K562 (cell line): ENCODE results near the gene FKBP2. TPM values are rescaled to one million over a fixed set of nuclear protein-coding genes. Genes with fewer than 3 reads are reported as not detected.

ENCODE experiments used
- ATF3 ChIP-seq, 2 experiments: fragments of 450-650 bp in 1 of 2; sonication (generic) in 1 of 2; formaldehyde crosslinking in 1 of 2; IDR thresholded peaks in 1 of 2; conservative IDR thresholded peaks in 1 of 2; 2 replicates each; pipeline versions ENCODE4 v1.6.1 to v1.8.1; 2016 to 2023; ENCODE audit warnings: mild to moderate bottlenecking in 2 of 2, moderate library complexity in 2 of 2, inconsistent platforms in 1 of 2, missing genetic modification reagents in 1 of 2
- CC2D1A ChIP-seq: fragments of 450-650 bp; IDR thresholded peaks from 2 replicates; pipeline ENCODE4 v1.6.1; 2017; ENCODE audit warnings: mild to moderate bottlenecking
- MBD1 ChIP-seq: fragments of 250-450 bp; sonication (Bioruptor Pico); IDR thresholded peaks from 2 replicates; pipeline ENCODE4 v1.8.0; 2022; ENCODE audit warnings: inconsistent platforms
- MBD2 ChIP-seq: sonication (generic); IDR thresholded peaks from 2 replicates; pipeline ENCODE4 v1.6.1; 2016; ENCODE audit warnings: low read depth, borderline replicate concordance
- MCM2 ChIP-seq: fragments of 450-650 bp; IDR thresholded peaks from 2 replicates; pipeline ENCODE4 v1.6.1; 2017; ENCODE audit warnings: low read depth, mild to moderate bottlenecking
- MYNN ChIP-seq, 2 experiments: sonication (generic); formaldehyde crosslinking in 1 of 2; IDR thresholded peaks; 2 replicates each; pipeline versions ENCODE4 v1.5.0 to v1.6.1; 2016 to 2020; ENCODE audit warnings: antibody characterized with exemption in 1 of 2, missing genetic modification reagents in 1 of 2
- NCOA2 ChIP-seq, 2 experiments: fragments of 450-650 bp; IDR thresholded peaks; 2 replicates each; pipeline ENCODE4 v1.6.1; 2018; ENCODE audit warnings: mild to moderate bottlenecking in 2 of 2, moderate library complexity in 1 of 2; ENCODE audit not compliant: partially characterized antibody in 2 of 2
- NELFE ChIP-seq: IDR thresholded peaks from 2 replicates; pipeline ENCODE4 v1.6.1; 2011; ENCODE audit warnings: mild to moderate bottlenecking; ENCODE audit not compliant: insufficient read depth, insufficient read length
- RHOXF2B ChIP-seq: fragments of 250-450 bp; sonication (Bioruptor Pico); conservative IDR thresholded peaks from 2 replicates; pipeline ENCODE4 v1.5.1; 2021
- SMC3 ChIP-seq: conservative IDR thresholded peaks from 2 replicates; pipeline ENCODE4 v1.6.1; 2011; ENCODE audit warnings: low read depth, low read length, improper control_type of control experiment; ENCODE audit not compliant: insufficient read depth
- TARDBP ChIP-seq: fragments of 450-650 bp; IDR thresholded peaks from 2 replicates; pipeline ENCODE4 v1.6.1; 2016
- TEAD4 ChIP-seq, 2 experiments: sonication (generic) in 1 of 2; formaldehyde crosslinking in 1 of 2; IDR thresholded peaks; 2 replicates each; pipeline versions ENCODE4 v1.6.1 to v1.8.0; 2012 to 2022; ENCODE audit warnings: borderline replicate concordance in 1 of 2, inconsistent platforms in 1 of 2, low read length in 1 of 2, mild to moderate bottlenecking in 1 of 2, missing genetic modification reagents in 1 of 2
- TRIM25 ChIP-seq: fragments of 450-650 bp; IDR thresholded peaks from 2 replicates; pipeline ENCODE4 v1.7.0; 2016; ENCODE audit warnings: borderline replicate concordance
- UBTF ChIP-seq, 2 experiments: IDR thresholded peaks; 2 replicates each; pipeline ENCODE4 v1.6.1; 2012; ENCODE audit warnings: improper control_type of control experiment in 2 of 2, low read depth in 2 of 2, low read length in 2 of 2, borderline replicate concordance in 1 of 2
- ZBTB1 ChIP-seq: sonication (generic); formaldehyde crosslinking; IDR thresholded peaks from 2 replicates; pipeline ENCODE4 v1.8.1; 2023; ENCODE audit warnings: missing genetic modification reagents, low read depth, mild to moderate bottlenecking, borderline replicate concordance
- ZNF12 ChIP-seq: sonication (generic); formaldehyde crosslinking; IDR thresholded peaks from 2 replicates; pipeline ENCODE4 v1.4.0; 2020; ENCODE audit warnings: mild to moderate bottlenecking, missing genetic modification reagents
- ZNF324 ChIP-seq: fragments of 250-450 bp; sonication (Bioruptor Pico); IDR thresholded peaks from 2 replicates; pipeline ENCODE4 v1.4.0; 2020; ENCODE audit warnings: mild to moderate bottlenecking
- ZNF347 ChIP-seq: fragments of 450-650 bp; formaldehyde crosslinking; IDR thresholded peaks from 2 replicates; pipeline ENCODE4 v1.4.0; 2020; ENCODE audit warnings: low read depth, mild to moderate bottlenecking, moderate library complexity
- ZNF57 ChIP-seq: fragments of 450-650 bp; formaldehyde crosslinking; IDR thresholded peaks from 2 replicates; pipeline ENCODE4 v1.4.0; 2020; ENCODE audit warnings: mild to moderate bottlenecking, moderate library complexity
- polyA plus RNA-seq, 8 experiments: library from polyadenylated mRNA; depleted of rRNA in 4 of 8; stranded (reverse) in 5 of 8; unstranded in 3 of 8; fragments of >200 nt; fragmentation: Nextera tagmentation in 2 of 8; fragmentation: Illumina TruSeq in 1 of 8; extraction: Ambion mirVana in 2 of 8; extraction: Trizol in 1 of 8; gene quantifications; 2 replicates each; pipeline versions ENCODE4 v1.2.1 to v1.2.3, GENCODE V29; 2011 to 2014; ENCODE audit warnings: inconsistent platforms in 1 of 8, missing spikeins in 1 of 8
- total RNA-seq, 7 experiments: library from RNA; depleted of rRNA in 6 of 7; stranded (reverse); fragments of >200 nt in 6 of 7; fragmentation: Illumina TruSeq in 2 of 7; extraction: Trizol in 2 of 7; gene quantifications; 2 replicates each; pipeline versions ENCODE4 v1.2.1 to v1.2.3, GENCODE V29; 2011 to 2021; ENCODE audit warnings: low replicate concordance in 1 of 7

Gene FKBP2
- total and polyA plus RNA-seq, 9 of the 15 experiments (the other 6 are each of a cell fraction or from before 2014, with no cell fraction given), result 3.5 to 151 (median 58.1) TPM

GRCh38 chr11:64225608-64226506 lies 15.0 kb upstream of the FKBP2 start, which contains the start of the genes NUDT22 and TRPT1 (continued):
- TF ChIP-seq NELFE, result no peak
- TF ChIP-seq MCM2, result no peak
- no peak for TF ChIP-seq ATF3 (IDR thresholded peaks at IDR 0.05)
- 0 out of 2 replicates have a peak, but pooled peaks have one; percentile 24 for TF ChIP-seq ATF3 (CRISPR knock-in tag; conservative IDR thresholded peaks at IDR 0.05)
- TF ChIP-seq SMC3, result no peak
- TF ChIP-seq MYNN (IDR thresholded peaks at IDR 0.05), result 0 out of 2 replicates have a peak, but pooled peaks have one; percentile 19
- no peak for TF ChIP-seq MYNN (CRISPR knock-in tag; IDR thresholded peaks at IDR 0.05)
- TF ChIP-seq ZBTB1 (CRISPR knock-in tag), result peak; percentile 45; the same call in 1 of the 2 replicates
- TF ChIP-seq ZNF324 (CRISPR knock-in tag), result no peak
- no peak; the same call in 1 of the 2 replicates for TF ChIP-seq ZNF12 (CRISPR knock-in tag)
- no peak for TF ChIP-seq NCOA2 (IDR thresholded peaks at IDR 0.05; ENCODE audit: partially characterized antibody in 2 of 2)
- TF ChIP-seq TEAD4 (IDR thresholded peaks at IDR 0.05; ENCODE audit: low read length), result peak; percentile 2
- no peak for TF ChIP-seq TEAD4 (CRISPR knock-in tag; IDR thresholded peaks at IDR 0.05; ENCODE audit: borderline replicate concordance)
- peak in 1 of 2 experiments; percentile 38; a peak in 1 of 4 replicates for TF ChIP-seq UBTF (IDR thresholded peaks at IDR 0.05; ENCODE audit: borderline replicate concordance in 1 of 2, low read depth in 2 of 2, low read length in 2 of 2)
- TF ChIP-seq TARDBP, result no peak
- no peak for TF ChIP-seq MBD1
- no peak for TF ChIP-seq ZNF347 (CRISPR knock-in tag)
- peak; percentile 40; the same call in 1 of the 2 replicates for TF ChIP-seq MBD2
- no peak for TF ChIP-seq RHOXF2B (CRISPR knock-in tag)
- TF ChIP-seq ZNF57, result no peak
- peak; percentile 16; the same call in 1 of the 2 replicates for TF ChIP-seq CC2D1A
- no peak for TF ChIP-seq TRIM25
